Measurements from ENCODE around the gene ABCA8.

ABCA8 gene

DNA sequence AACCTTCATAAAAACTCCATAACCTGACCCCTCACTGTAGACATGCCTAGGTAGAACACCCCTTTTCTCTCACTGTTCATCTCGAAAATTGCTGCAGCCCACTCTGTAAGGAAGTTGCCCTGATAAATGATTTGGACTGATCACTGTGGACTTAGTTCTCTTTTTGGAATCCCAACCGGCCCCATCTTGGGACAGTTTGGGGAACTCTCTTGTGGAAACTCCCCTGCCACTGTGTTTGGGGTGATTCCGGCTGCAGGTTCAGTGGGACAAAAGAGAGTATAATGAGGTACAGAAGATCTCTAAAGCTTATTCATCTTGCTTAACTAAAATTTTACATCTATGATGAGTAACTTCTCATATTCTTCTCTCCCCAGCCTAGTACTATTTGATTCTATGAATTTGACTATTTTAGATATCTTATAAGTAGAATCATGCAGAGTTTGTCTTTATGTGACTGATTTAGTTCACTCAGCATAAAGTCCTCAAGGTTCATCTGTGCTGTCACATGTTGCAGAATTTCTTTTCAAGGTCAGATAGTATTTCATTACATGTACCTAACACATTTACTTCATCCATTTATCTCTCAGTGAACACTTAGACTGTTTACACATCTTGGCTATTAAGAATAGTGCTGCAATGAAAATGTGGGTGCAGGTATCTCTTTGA is 84.9 kb downstream of the ABCA8 start:
- no peak for DNase-seq (ENCODE audit: low spot score)

DNA sequence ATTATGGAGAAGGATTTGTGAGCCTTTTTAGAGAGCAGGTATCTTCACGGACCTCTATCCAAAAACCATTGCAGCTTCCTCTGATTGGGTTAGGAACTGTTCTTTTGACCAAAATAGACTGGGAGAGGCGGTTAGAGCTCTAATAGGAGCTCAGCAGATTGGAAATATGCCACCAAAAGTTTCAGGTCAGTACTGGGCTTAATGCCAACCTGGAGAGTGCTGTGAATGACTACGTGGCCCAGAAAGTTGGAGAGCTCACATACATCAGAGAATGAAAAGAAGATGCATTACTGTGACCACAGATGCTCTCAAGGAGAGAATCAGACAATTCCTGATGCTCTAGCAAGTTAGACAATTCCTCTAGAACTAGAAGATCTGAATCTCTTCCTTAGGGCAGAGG is 86.5 kb downstream of the ABCA8 start:
- DNase-seq (ENCODE audit: low spot score): no peak

DNA sequence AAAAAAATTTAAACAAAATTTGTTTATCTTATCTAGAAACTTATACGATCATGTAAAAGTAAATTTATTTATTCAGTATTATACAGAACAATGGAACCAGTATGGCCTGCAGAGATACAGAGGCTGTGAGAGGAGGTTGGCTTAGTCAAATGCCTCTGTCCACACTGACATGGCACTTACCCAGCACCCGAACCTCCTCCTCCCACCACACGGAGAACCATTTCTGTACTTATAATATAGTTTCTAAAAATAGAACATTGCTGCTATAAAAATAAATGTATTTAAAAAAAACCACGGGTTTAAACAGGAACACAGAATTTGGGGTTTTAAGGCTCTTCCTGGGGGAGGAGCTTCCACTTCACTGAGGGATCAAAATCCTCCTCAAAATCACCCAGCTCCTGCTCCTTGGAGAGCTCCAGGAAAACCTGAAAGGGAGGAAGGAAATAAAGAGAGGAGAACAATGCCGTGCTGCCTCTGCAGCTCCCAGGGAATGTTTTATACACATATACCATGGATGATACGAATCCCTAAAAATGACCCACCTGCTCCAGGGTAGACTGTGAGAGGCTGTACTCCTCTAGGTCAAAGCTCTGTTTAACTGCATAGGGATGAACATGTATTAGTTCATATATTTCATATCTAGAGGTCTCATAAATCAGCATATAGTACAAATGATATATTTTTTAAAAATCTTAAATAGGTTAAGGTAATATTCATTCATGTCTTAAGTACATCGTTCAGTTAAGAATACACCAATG is 87.3 kb downstream of the ABCA8 start:
- no peak for DNase-seq (ENCODE audit: low spot score)

DNA sequence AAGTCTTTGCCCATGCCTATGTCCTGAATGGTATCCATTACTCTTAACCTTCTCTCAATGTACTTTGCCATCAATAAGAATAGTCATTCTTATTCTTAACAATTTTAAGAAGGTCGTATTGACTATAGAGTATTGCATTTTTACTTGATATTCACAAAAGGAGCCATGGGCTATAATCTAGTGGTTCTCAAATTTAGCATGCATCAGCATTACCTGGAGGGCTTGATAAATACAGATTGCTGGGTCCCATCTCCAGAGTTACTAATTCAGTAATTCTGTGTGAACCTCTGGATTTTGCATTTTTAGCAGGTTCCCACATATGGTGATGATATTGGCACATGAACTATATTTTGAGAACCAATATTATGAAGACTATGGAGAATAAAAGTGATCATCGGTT is 89.6 kb downstream of the ABCA8 start:
- DNase-seq (ENCODE audit: low spot score): no peak

DNA sequence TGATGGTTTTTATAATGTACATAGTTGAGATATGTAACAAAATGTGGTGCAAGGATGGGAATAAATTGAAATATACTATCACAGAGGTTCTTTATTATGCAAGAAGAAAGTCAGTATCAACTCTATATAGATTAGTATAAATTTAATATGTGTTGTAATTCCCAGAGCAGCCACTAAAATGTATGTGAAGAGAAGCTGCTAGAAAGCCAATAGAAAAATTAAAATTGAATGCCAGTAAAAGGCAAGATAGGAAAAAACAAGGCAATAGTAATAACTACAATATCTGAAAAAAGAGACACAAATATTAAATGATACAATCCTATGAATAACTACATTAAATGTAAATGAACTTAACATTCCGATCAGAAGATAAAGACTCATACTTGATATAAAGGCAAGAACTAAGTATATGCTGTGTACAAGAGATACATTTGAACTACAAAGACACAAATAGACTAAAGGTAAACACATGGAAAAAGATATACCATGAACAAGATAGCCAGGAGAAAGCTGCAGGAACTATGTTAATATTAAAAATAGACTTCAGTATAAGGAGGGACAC is 92.0 kb downstream of the ABCA8 start:
- DNase-seq (ENCODE audit: low spot score): no peak

DNA sequence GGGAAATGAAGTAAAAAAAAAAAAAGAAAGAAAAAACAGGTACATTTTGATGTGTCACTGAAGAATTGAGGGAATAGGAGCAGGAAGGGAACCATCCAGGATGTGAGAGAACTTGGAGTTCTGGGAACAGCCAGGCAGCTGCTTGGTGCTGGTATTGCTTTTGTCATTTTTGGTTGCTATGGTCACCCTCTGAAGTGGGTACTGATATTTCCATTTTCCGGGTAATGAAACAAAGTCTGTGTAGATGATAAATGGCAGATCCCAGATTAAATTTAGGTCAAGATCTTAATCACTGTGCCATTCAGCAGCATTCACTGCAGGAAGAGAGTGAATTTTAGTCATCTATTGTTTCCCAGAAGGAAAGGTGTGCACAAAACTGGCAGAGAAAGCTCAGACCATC is 93.6 kb downstream of the ABCA8 start:
- no peak for DNase-seq (ENCODE audit: low spot score)

DNA sequence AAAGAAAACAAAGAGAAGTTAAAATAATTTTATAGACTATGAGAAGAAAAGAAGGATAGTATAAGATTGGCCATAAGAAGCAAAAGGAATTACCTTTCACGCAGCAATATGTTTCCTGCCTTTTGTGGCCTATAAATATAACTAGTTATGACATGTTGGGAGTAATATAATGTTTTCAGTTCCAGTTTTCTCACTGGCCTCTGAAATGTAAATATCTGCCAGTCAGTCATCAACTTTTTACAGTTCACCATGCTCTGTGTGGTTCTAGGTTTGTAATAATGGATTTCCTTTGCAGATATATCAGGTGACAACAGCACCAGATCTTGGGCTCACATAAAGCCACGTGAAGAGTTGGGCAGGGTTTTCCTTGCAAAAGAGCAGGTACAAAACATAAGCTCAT is 94.3 kb downstream of the ABCA8 start:
- DNase-seq (ENCODE audit: low spot score): no peak

DNA sequence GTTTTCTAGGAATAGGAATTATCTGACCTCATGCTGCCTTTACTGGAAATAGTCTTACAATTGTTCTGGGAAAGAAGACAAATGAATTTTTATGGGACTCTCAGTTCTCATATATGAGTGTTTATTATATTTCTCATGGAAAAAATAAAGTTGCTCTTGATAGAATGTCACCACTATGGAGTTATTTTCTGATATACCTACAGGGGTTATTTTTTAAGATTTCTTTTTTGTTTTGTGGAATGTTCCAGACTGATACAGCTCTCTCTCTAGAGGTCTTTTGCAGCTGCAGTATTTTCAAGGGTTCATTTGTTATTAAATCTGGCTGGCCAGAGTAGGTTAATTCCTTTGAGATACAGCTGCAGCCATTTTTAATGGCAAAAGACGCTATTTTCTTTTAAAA is 100.7 kb downstream of the ABCA8 start:
- no peak for DNase-seq (ENCODE audit: low spot score)

DNA sequence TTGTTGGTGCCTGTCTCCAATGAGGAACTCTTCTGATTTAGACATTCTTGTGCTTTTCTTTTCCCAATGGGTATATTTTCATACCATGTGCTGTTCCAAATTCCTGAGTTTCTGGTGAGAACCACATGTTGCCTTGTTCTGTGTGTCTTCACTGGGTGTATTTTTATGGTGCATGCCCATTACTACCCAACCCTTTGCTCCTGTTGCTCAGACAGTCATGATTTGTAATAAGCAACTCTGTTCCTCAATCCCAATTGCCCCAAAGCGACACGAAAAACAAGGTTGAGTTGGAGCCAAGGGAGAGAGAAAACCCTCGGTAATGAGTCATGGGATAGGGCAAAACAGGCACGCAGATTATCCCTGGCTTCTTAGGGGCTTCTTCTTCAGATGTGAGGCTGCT is 101.8 kb downstream of the ABCA8 start:
- DNase-seq (ENCODE audit: low spot score): no peak

DNA sequence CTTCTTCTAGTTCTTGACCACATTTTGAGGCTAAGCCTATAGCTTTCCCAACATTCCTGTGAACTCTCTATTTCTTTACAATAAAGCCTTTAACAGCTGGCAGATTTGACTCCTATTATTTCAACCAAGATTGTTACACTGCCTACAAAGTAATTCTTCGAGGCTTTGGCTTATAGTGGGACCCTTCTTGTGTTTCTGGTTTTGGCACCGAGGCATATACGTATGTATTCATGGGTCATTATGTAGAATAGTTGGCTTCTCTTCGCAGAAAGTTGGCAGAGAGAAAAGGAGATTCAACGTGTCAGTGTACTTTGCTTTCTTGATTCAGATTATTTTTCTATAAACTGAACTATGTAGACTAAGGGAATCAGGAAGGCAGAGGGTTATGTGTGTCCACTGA is 102.2 kb downstream of the ABCA8 start:
- DNase-seq (ENCODE audit: low spot score): no peak

DNA sequence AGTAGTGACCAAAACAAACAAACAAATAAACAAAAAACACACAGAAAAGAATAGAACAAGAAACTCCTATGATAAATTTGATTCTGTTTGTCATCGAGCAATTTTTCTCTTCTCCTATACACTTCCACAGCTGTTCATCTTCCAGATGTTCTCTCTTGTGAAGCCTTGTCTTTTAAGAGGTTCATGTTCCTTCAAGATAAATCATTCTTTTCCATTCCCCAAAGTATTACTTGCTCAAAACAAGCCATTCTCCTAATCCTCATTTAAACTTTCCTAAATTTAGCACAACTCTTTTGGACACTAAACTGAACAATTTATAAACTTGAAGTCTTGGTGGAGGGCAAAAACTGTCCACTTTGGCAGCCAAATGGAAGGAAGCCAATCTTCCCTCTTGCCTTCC is 103.3 kb downstream of the ABCA8 start:
- no peak for DNase-seq (ENCODE audit: low spot score)

DNA sequence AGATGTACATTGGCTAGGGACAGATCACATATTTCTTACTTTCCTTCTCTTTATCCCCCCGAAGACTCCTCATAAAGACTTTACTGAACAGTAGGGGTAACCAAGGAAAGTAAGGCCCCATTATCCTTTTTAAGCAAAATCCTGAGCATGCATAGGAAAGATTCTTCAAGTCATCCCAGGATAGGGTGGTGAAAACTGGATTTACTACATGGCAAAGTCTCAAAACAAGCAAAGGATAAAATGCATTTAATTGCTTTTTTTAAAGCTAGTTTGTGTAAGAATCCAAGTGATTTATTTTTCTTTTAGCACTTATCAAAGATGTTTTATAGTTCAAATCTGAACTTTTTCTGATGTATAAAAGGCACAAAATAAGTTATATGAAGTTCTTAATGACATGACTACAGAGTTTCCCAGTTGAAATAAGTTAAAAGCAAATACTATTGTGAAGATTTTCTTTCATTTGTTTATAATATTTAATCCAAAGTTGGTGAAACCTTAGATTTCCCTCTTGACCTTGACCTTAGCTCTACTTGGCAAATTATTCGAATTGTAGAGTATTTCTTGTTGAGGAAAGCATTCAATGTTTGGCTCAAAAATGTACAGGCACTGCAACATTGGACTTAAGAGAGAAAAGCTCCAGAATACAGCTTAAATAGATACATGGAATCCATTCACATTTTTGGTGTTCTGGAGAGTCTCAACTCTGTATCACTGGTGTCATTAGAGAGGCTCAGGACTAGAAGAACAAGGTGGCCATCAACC is 104.3 kb downstream of the ABCA8 start:
- no peak for DNase-seq (ENCODE audit: low spot score)

DNA sequence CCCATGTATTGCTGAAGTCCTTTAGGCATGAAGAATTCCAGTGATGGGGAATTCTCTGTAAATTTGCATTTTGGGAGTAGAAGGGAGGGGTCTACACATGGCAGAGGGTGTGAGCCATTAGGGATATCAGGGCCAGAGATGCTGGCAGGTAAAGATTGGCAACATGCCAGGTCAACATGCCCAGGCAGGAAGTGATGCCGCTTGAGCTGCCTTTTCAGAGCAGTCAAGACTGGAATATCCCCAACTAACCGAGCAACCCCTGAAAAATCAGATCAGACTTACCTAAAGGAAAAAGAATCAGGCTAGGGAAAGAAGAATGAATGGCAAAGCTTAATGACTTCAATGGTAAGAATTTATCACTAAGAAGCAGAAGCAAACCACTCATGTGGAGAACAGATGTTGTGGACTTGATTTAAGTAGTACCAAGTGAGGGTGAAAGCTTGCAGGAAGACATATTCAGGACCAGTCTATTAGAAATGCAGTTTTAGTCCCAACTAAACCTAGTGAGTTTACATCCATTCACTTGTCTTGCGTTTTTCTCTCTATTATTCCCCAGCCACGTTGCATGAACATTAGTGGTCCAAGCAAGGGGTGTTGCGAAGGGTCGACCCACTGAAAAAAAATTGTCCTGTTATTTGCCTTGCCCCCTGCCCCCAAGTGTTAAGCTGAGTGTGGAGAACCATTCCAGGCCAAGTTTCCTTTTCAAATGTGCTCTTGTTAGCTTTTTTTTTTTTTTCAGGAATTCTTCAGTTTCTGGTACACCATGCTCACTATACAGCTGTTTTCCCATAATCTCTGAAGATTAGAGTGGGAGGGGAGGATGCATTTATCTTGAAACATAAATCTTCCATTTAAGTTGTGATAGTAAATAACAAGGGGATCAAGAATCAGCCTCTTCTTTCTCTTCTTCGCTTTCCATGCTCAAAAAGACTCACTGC is 105.2 kb downstream of the ABCA8 start:
- no peak for DNase-seq (ENCODE audit: low spot score)

DNA sequence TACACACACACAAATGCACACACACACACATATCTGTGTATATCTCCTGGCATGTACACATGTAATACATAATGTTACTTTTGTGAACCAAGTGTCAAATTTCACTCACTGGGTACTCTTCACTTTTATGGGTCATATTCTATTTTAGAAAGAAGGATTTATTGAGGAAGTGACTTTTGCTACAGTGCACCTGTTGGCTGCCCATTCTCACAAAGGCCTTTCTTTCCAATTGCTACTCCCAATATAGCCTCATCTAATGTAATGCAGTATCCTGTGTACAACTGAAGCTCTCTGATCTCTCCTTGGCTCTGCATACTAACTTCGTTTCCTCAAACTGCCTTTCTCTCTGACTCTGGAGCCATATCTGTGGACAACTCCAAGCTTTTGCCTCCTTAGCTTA is 107.5 kb downstream of the ABCA8 start:
- DNase-seq (ENCODE audit: low spot score): no peak

DNA sequence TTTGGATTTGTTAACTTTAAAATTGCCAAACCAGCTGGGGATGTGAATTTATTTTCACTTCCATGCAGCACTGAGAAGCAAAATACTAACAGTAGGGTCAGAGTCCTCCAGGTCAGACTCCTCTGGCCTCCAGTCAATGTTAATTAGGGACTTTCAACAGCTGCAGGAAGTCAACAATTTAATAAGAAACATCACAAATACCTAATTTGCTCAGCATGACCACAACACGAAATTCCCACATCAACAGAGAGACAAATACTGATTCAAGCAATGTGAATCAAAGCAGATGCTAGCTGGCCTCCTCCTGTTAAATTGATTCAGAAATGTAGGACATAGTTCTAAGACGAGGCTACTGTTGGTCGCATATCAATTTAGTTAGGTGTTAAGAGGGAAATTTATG is 111.7 kb downstream of the ABCA8 start:
- DNase-seq (ENCODE audit: low spot score): no peak

DNA sequence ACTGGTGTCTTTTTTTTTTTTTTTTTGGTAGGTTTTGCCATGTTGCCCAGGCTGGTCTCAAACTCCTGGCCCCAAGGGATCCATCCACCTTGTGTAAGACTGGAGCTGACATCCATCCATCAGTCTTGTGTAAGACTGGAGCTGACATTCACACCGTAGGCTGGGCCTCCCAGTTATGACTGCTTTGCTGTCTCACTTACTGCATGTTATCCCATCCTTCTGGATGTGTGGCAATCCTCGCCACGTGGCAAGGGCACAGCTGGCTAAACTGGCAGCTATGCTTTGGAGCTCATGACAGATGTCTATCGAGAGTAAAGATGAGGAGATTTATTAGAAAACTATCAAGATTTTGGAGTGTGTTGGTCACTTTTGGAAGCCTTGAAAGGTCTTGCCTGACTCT is 115.1 kb downstream of the ABCA8 start:
- no peak for DNase-seq (ENCODE audit: low spot score)

DNA sequence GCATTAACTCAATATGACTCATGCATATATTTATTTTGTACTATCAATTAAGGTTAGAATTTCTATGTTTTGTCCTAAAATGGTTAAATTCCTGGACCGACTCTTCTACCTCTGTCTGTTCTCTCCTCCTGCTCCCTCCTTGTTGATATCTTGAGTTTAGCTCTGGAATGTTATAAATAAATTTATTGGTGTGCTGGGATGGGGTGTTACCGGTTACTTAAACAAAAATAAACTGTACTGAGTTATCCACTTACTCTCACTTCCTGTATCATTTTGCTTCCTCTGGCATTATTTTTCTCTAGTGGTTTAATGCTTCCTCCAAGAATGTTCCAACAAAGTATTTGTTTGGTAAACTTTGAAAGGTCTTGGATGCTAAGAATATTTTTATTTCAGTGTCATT is 120.1 kb downstream of the ABCA8 start:
- no peak for DNase-seq (ENCODE audit: low spot score)

DNA sequence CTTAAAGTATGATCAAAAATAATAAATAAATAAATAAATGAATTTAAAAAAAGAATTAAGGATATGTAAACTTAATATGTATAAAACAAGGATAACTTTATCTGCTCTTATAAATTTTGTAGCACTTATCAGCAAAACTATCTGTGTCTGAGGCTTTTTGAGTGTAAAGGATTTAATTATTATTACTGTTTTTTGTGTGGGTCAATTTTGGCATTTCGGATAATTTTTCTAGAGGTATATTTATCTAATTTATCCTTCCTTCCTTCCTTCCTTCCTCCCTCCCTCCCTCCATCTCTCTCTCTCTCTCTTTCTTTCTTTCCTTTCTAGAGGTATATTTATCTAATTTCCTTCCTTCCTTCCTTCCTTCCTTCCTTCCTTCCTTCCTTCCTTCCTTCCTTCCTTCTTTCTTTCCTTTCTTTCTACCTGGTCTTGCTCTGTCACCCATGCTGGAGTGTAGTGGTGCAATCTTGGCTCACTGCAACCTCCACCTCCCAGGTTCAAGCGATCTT is 120.8 kb downstream of the ABCA8 start:
- no peak for DNase-seq (ENCODE audit: low spot score)

DNA sequence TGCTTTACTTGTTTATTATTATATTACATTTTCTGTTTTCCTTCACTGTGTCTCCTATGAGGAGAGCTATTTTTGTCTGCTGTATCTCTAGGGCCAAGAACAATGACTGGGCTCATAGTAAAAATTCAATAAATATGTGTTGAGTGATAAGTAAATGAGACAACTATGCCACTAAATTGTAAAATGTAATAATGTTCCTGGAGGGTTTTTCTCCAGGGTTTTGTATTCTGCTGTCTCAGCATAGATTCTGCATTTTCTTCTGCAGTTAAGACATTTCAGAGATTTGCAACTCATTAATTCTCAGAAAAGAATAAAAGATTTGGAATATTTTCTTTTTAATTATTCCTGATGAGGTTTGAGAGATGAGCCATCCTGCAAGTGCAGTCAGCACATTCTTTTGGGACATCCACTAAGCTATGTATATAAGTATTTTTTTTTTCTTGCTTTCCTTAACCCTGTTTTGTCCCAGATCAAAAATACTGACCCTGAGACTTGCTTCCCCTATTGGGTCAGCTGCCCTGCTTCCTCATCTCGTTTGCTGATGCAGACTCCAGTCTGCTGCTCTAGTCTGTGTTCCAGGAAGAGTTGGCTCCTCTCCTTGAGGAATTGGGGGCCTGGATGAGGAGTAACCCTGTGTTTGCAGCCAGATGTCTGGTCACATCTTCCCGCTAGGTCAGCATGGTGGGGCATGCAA is 122.9 kb downstream of the ABCA8 start:
- no peak for DNase-seq (ENCODE audit: low spot score)

DNA sequence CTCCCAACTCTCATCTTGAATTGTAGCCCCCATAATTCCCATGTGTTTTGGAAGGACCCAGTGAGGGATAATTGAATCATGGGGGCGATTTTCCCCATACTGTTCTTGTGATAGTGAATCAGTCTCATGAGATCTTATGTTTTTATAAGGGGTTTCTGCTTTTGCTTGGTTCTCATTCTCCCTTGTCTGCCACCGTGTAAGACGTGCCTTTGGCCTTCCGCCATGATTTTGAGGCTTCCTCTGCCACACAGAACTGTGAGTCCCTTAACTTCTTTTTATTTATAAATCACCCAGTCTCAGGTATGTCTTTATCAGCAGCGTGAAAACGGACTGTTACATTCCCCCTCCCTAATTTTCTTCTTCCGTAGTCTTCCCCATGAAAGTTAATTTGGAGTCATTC is 124.0 kb downstream of the ABCA8 start:
- DNase-seq (ENCODE audit: low spot score): no peak

DNA sequence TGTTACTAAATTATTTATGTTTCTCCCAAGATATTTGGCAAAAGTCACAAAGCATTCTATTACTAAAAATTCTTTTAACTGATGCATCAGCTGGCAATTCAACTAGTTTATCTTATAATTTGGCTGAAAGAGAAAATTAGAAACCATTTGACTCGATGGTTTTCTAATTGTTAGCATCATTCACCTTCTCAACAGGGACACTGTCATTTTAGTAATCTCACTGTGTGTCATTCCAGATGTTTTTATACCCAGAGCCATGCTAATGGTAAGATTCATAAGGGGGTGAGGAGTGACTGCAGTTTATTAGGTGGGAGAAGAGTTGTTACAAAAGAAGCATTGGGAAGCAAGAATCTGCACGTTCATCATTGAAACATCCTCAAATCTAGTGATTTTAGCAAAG is 124.9 kb downstream of the ABCA8 start:
- DNase-seq (ENCODE audit: low spot score): no peak

All from hepatic stellate cell (primary cell).